T-helper 1 cell (primary cell): ENCODE measurements around the gene MUL1.
A peak's percentile ranks its signal among the peaks of the same experiment; 100 is the strongest.

Source experiments
- DNase-seq, 5 donors: peaks; one replicate each; pipeline ENCODE4 v3.0.0-alpha.2; 2012 to 2020

Gene MUL1

GRCh38 chr1:20484519-20485462 lies 23.2 kb downstream of the MUL1 start:
- DNase-seq, result no peak

- DNase-seq, result no peak
These were observed 24.0 kb downstream of the MUL1 start for GRCh38 chr1:20483833-20484518.

GRCh38 chr1:20483098-20483832 lies 24.7 kb downstream of the MUL1 start:
- DNase-seq, result no peak

DNA sequence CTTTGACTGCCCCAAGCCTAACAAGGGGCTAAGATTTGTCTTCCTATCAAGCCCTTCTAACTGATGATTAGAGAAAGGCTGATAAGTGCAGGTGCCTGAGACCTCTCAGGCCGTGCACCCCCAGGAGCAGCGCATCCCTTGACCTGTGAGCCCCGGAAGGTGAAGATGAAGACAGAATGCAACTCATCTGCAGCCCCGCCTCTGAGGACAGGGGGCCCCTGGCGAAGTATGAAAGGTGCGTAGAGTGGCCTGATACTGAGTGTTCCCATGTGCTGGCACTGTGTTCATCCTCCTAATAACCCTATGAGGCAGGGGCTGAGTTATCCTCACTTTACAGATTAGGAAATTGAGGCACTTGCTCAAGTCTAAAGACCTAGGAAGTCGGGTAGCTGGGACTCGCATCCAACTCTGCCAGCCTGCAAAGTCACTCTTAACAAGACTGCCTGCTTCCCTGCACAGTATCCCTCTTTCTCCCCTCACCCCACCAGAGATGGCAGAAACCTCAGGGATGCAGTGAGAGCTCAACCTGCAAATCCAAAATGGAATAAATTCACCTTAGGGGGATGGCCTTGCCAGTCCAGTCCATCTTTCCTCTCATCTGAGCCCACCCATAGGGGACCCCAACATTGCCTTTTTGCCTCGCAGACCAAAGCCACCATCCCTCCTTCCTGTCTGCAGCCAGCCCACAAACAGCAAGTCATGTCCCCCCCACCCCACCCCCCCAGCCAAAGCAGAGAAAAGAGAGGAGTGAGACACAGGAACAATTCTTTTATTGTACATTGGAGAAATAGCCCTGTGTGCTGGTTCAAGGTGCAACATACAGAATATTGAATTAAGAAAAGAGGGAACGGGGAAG lies 26.1 kb downstream of the MUL1 start:
- no peak for DNase-seq

- no peak for DNase-seq
These were observed 26.9 kb downstream of the MUL1 start for GRCh38 chr1:20480951-20481617.

DNA sequence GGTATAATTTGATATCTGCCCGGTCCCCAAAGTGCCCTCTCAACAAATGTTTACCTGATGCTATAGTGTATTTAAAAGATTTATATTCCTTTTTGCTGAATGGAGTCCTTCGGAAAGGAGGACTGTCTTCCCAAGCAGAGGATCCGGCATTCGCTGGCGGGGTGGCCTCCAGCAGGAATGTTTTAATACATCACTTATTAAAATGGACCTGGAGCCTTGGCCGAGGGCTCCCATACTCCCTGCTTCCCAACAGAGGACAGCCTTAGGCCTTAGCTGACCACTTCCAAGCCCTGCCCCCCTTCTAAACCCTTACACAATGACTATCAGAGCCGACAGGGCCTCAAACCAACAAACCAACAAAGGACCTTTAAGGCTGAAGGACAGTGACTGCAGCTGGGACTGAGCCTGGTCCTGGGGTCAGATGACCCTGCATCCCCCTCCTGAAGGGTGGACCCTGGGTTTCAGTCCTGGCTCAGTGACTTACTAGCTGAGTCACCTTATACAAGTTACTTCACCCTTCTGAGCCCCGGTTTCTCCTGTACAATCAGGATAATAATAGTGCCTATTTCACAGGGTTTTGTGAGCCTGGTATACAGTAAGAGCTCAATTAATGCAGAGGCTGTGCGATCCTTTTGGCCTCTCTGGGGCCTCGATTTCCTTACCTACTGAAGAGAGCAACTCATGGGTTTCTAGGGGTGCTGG lies 27.6 kb downstream of the MUL1 start:
- DNase-seq, result no peak

DNA sequence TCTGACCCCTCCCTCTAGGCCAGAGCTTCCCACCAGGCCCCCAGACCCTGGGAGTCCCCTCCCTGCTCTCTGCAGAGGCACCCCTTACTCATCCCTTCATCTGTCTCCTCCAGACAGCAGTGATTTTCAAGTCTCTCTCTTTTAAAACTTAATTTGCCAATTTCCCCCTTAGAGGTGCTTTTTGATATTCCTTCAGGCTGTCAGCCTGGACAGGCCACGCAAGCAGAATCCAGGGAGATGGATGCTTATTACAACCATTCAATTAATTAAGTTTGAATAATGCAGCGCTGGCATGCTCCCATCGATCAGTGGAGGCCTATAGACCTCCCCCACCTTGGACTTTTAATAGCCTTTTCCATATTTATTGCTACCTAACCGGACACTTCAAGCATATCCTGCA lies 28.1 kb downstream of the MUL1 start:
- DNase-seq, result no peak

GRCh38 chr1:20478057-20478635 lies 29.8 kb downstream of the MUL1 start:
- no peak for DNase-seq

DNA sequence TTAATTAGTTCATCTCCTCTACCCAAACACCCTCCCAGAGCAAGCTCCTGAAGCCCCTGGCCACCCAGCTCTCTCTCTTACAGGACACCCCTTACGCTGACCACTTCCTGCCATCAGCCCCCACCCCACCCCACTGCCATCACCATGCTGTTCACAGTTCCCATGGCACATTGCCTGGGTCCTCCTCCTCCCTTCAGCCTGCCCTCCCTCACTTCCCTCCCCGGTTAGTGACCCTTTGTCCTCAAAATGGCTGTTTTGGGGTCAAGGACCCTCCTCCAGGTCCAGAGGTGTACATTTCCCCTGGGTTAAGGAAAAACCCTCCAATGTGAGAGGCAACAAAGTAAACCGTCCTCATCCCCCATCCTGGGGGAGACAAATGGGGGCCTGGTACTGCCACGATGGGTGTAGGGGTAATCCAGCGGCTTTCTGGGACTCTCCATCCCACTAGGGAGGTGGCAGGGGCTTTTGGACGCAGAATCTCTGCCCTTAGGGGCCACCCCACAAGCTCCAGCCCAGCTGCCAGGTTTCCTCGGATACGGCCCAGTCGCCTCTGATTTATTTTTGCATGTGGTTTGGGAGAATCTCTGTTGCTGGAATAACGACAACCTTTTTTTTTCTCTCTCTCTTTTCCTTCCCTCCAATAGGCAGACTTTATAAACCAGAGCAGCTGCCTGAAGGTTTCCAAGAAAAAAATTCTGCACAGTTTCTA lies 30.4 kb downstream of the MUL1 start:
- DNase-seq, result no peak

DNA sequence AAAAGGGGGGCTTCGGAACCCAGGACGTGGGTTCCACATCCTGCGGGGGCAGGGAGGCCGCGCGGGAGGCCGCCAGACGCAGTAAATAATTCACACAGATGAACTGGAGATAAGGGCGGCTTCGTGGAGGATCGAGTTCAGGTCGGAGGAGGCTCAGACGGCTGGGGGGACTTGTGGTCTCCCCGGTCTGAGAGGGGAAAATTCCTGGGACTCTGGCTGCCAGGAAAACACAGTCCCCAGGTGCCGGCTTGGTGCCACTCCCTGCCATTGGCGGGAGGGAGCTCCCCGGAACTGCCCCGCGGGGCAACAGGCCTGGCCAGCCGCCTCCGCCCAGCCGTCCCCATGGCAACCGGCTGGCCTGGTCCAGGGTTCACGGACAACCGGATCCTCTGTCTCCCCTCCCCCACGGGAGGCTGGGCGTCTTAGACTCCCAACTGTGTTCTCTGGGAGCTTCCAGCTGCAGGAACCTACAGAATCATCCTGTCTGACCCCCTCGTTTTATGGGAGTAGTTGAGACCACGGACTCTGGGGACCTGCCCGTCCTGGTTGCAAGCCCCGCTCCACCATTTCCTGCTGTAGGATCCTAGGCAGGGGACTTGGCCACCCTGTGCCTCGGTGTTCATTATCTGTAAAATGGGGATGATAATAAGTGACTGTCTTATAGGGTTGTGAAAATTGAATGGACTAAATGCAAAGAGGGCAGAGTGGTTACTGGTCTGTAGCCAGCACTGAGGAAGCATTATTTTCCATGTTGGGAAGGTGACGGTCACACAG lies 31.5 kb downstream of the MUL1 start:
- no peak for DNase-seq

GRCh38 chr1:20474996-20475395 lies 33.0 kb downstream of the MUL1 start:
- no peak for DNase-seq

GRCh38 chr1:20474333-20474975 lies 33.5 kb downstream of the MUL1 start:
- no peak for DNase-seq

DNA sequence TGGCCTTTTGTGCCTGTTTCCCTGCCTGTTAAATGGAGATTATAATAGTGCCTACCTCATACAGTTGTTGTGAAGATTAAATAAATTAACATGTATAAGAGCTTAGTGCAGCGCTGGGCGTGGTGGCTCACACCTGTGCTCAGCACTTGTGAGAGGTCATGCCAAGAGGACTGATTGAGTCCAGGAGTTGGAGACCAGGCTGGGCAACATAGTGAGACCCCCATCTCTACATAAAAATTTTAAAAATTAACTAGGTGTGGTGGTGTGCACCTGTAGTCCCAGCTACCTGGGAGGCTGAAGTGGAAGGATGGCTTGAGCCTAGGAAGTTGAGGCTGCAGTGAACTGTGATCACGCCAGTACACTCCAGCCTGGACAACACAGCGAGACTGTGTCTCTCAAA lies 34.1 kb downstream of the MUL1 start:
- no peak for DNase-seq

DNA sequence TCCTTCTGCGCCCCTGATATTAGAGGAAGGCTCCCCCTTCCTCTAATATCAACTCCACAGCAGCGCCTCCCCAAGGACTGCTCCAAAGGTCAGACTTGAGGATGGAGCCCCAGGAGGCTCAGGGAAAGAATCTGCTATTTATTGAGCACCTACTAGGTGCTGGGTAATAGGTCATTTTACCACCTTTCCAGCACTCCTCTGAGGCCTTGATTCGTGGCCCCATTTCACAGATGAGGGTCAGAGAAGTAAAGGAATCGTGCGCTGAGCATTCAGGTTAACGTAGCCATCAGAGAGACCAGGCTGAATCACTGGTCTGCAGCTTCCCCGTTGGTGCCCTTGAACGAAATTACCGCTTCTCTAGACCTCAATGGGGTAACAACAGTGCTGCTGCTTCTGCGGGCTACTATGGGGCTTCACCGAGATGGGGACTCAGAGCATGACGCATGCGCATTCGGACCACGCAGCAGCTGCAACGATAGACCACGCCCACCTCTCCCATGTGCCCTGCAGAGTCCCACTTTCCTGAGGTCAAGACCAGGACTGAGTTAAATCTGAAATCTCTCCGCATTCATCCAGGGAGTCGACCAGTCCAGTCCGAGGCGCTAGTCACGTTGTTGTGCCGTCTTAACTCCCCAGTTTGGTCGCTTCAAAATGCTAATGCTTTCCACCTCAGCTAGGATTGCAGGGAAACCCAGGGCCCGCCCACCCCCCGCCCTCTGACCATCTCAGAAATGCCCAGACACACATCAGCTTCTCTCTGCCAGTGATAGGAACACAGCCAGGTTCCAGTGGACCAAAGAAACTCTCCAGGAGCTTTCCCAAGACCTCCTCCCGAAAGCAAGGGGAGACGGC lies 34.9 kb downstream of the MUL1 start:
- peak in 1 of 5 donors; percentile 10 for DNase-seq

GRCh38 chr1:20472121-20472520 lies 35.8 kb downstream of the MUL1 start:
- no peak for DNase-seq

DNA sequence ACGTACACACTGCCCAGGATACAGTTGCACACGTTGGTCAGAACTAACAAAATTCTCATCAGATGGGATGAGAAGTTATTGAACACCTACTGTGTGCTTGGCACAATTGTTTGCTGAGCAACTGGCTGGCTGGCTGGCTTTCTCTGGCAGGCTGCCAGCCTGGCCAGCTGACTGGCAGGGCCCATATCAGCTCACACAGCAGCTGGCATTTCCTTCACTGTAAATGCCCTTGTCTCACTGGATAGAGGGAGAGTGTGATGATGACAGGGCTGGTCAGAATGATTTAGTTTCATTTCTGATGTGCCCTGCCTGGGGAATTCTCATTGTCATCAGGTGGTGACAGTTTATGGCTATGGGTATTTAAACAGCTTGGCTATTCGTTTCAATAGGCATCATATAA lies 37.8 kb downstream of the MUL1 start:
- DNase-seq, result no peak

DNA sequence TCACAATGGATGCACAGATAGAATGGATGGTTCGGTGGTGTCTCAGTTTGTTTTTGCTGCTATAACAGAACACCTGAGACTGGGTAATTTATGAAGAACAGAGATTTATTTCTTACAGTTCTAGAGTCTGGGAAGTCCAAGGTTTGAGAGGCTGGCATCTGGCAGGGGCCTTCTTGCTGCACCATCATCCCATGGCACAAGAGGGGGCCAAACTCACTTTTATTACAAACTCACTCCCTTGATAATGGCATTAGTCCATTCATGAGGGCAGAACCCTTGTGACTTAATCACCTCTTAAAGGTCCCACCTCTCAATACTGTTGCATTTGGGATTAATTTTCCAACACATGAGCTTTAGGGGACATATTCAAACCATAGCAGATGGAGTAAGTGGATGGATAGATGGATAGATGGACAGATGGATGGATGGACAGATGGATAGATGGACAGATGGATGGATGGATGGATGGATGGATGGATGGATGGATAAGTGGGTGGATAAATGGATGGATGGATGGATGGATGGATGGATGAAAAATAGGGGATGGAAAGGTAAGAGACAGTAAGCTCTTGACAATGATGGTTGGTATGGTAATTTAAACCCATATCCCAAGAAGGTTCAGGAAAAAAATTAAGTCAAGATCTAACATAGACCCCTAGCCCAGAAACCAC lies 38.4 kb downstream of the MUL1 start:
- no peak for DNase-seq
